SK-N-SH (cell line): ENCODE measurements around the gene SLC24A1.

Experiments
- MXI1 ChIP-seq: IDR thresholded peaks from 2 replicates; pipeline ENCODE4 v1.6.1; 2012; ENCODE audit warnings: mild to moderate bottlenecking, low read depth, low read length, improper control_type of control experiment
- RCOR1 ChIP-seq: fragments of 150-350 bp; IDR thresholded peaks from 2 replicates; pipeline ENCODE4 v1.6.1; 2017; ENCODE audit warnings: antibody characterized with exemption, low read length
- TF ChIP-seq, protein P1 (sequence below): fragments of 200-600 bp; sonication (generic); IDR thresholded peaks from 2 replicates; pipeline ENCODE4 v1.6.1; 2017; ENCODE audit warnings: antibody characterized with exemption, mild to moderate bottlenecking, moderate library complexity
- TF ChIP-seq, protein P2 (sequence below): fragments of 150-350 bp; IDR thresholded peaks from 2 replicates; pipeline ENCODE4 v1.6.1; 2017; ENCODE audit warnings: antibody characterized with exemption, low read length, low read depth, borderline replicate concordance

DNA sequence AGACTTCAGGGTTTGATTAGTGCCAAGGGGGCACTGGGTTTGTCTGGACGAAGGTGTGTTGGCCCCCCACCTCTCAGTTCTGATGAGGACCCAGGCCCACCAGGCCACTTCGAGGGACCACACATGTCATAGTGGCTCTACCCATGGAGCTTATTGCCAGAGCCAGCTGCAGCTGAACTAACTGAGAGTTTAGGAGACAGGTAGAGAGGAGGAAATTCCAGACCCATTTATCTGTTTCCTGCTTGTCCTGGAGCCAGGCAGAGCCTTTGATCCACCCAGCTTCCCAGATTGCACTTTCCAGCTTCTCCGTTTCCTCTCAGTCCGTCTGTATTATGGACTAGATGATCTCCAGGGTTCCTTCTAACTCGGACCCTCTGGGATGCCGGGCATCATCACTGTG is 20.9 kb downstream of the SLC24A1 start:
- TF ChIP-seq, protein P1, sequence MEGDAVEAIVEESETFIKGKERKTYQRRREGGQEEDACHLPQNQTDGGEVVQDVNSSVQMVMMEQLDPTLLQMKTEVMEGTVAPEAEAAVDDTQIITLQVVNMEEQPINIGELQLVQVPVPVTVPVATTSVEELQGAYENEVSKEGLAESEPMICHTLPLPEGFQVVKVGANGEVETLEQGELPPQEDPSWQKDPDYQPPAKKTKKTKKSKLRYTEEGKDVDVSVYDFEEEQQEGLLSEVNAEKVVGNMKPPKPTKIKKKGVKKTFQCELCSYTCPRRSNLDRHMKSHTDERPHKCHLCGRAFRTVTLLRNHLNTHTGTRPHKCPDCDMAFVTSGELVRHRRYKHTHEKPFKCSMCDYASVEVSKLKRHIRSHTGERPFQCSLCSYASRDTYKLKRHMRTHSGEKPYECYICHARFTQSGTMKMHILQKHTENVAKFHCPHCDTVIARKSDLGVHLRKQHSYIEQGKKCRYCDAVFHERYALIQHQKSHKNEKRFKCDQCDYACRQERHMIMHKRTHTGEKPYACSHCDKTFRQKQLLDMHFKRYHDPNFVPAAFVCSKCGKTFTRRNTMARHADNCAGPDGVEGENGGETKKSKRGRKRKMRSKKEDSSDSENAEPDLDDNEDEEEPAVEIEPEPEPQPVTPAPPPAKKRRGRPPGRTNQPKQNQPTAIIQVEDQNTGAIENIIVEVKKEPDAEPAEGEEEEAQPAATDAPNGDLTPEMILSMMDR = no peak
- TF ChIP-seq MXI1 = no peak
- TF ChIP-seq, protein P2, sequence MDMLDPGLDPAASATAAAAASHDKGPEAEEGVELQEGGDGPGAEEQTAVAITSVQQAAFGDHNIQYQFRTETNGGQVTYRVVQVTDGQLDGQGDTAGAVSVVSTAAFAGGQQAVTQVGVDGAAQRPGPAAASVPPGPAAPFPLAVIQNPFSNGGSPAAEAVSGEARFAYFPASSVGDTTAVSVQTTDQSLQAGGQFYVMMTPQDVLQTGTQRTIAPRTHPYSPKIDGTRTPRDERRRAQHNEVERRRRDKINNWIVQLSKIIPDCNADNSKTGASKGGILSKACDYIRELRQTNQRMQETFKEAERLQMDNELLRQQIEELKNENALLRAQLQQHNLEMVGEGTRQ = no peak
- no peak for TF ChIP-seq RCOR1
